GM23338 (cell line): ENCODE data around the gene BBOF1. TPM values are rescaled to one million over a fixed set of nuclear protein-coding genes. Genes with fewer than 3 reads are reported as not detected.

Experiments used
- ATAC-seq: fragments of 200-7000 bp; cut with Tn5 transposase; 3 replicates; pipeline ENCODE4 v1.9.1; 2020
- DNase-seq: peaks from one replicate; pipeline ENCODE4 v3.0.0-alpha.2; 2015; ENCODE audit warnings: low spot score
- H2AFZ ChIP-seq: fragments of 200-600 bp; sonication (generic); 2 replicates; pipeline ENCODE4 v1.8.0; 2016; ENCODE audit warnings: antibody characterized with exemption, mild to moderate bottlenecking, moderate library complexity
- H3F3A ChIP-seq: fragments of 200-600 bp; sonication (generic); replicated peaks from 2 replicates; pipeline ENCODE4 v1.8.0; 2017; ENCODE audit warnings: antibody characterized with exemption, mixed run types, low read depth
- H3K27ac ChIP-seq: fragments of 200-600 bp; sonication (generic); 2 replicates; pipeline ENCODE4 v1.6.1; 2016; ENCODE audit warnings: low read depth
- H3K27me3 ChIP-seq: fragments of 200-600 bp; sonication (generic); 2 replicates; pipeline ENCODE4 v1.8.0; 2016; ENCODE audit warnings: mild to moderate bottlenecking, mixed run types, moderate library complexity; ENCODE audit not compliant: insufficient read depth
- H3K36me3 ChIP-seq: fragments of 200-600 bp; sonication (generic); 2 replicates; pipeline ENCODE4 v1.8.0; 2016; ENCODE audit warnings: mild to moderate bottlenecking; ENCODE audit not compliant: insufficient read depth
- H3K4me1 ChIP-seq: fragments of 200-600 bp; sonication (generic); 2 replicates; pipeline ENCODE4 v1.8.0; 2016; ENCODE audit warnings: mild to moderate bottlenecking, moderate library complexity; ENCODE audit not compliant: insufficient read depth
- H3K4me2 ChIP-seq: fragments of 200-600 bp; sonication (generic); 2 replicates; pipeline ENCODE4 v1.7.1; 2017; ENCODE audit warnings: mixed run types
- H3K4me3 ChIP-seq: fragments of 200-600 bp; sonication (generic); 2 replicates; pipeline ENCODE4 v1.6.1; 2016; ENCODE audit warnings: mixed run types
- H3K79me2 ChIP-seq: fragments of 200-600 bp; sonication (generic); replicated peaks from 2 replicates; pipeline ENCODE4 v1.8.0; 2017; ENCODE audit warnings: mild to moderate bottlenecking; ENCODE audit not compliant: insufficient read depth
- H3K9me2 ChIP-seq: fragments of 200-600 bp; sonication (generic); 2 replicates; pipeline ENCODE4 v1.8.0; 2017; ENCODE audit not compliant: insufficient read depth
- H4K20me1 ChIP-seq: fragments of 200-600 bp; sonication (generic); replicated peaks from 2 replicates; pipeline ENCODE4 v1.8.0; 2017; ENCODE audit warnings: mild to moderate bottlenecking; ENCODE audit not compliant: insufficient read depth
- H3K27ac Mint-ChIP-seq: 2 replicates; pipeline ENCODE4 v1.8.0; 2020; ENCODE audit warnings: inconsistent platforms, mild to moderate bottlenecking, moderate library complexity, mixed read lengths
- H3K27me3 Mint-ChIP-seq: 3 replicates; pipeline ENCODE4 v1.8.0; 2022; ENCODE audit warnings: low read depth, mild to moderate bottlenecking, moderate library complexity, mixed read lengths, inconsistent platforms; ENCODE audit not compliant: insufficient read depth, poor library complexity
- H3K36me3 Mint-ChIP-seq: 3 replicates; pipeline ENCODE4 v1.8.0; 2021; ENCODE audit warnings: low read depth, mild to moderate bottlenecking, inconsistent platforms, moderate library complexity, mixed read lengths
- H3K4me1 Mint-ChIP-seq: 3 replicates; pipeline ENCODE4 v1.8.0; 2020; ENCODE audit warnings: mild to moderate bottlenecking, inconsistent platforms, mixed read lengths
- H3K4me3 Mint-ChIP-seq: 3 replicates; pipeline ENCODE4 v1.8.0; 2021; ENCODE audit warnings: moderate library complexity, mild to moderate bottlenecking, inconsistent platforms, mixed read lengths
- H3K9me3 Mint-ChIP-seq: 3 replicates; pipeline ENCODE4 v1.8.0; 2020; ENCODE audit warnings: moderate library complexity, mild to moderate bottlenecking, inconsistent platforms, mixed read lengths
- CREB1 ChIP-seq: fragments of 250-450 bp; sonication (Bioruptor Pico); IDR thresholded peaks from 2 replicates; pipeline ENCODE4 v1.5.0; 2020; ENCODE audit warnings: low read depth, mild to moderate bottlenecking, moderate library complexity
- EZH2 ChIP-seq: fragments of 200-600 bp; sonication (generic); IDR thresholded peaks from one replicate; pipeline ENCODE4 v1.8.0; 2017; ENCODE audit warnings: antibody characterized with exemption, mild to moderate bottlenecking, low read depth; ENCODE audit not compliant: unreplicated experiment
- EZH2phosphoT487 ChIP-seq: fragments of 200-600 bp; sonication (generic); IDR thresholded peaks from one replicate; pipeline ENCODE4 v1.8.1; 2018; ENCODE audit warnings: antibody characterized with exemption; ENCODE audit not compliant: unreplicated experiment
- JUNB ChIP-seq: IDR thresholded peaks from one replicate; pipeline ENCODE4 v1.6.1; 2016; ENCODE audit warnings: antibody characterized with exemption; ENCODE audit not compliant: unreplicated experiment
- NANOG ChIP-seq: IDR thresholded peaks from 2 replicates; pipeline ENCODE4 v1.6.1; 2016; ENCODE audit warnings: antibody characterized with exemption, borderline replicate concordance
- POLR2AphosphoS5 ChIP-seq: IDR thresholded peaks from 2 replicates; pipeline ENCODE4 v1.6.1; 2016; ENCODE audit warnings: antibody characterized with exemption, low read depth
- STAT1 ChIP-seq: IDR thresholded peaks from one replicate; pipeline ENCODE4 v1.6.1; 2016; ENCODE audit warnings: antibody characterized with exemption; ENCODE audit not compliant: unreplicated experiment
- ZNF114 ChIP-seq: fragments of 250-450 bp; sonication (Bioruptor Pico); IDR thresholded peaks from 2 replicates; pipeline ENCODE4 v1.5.0; 2020; ENCODE audit warnings: mild to moderate bottlenecking, moderate library complexity
- ZNF331 ChIP-seq: fragments of 250-450 bp; sonication (Bioruptor Pico); IDR thresholded peaks from 2 replicates; pipeline ENCODE4 v1.5.0; 2020; ENCODE audit warnings: low read depth, mild to moderate bottlenecking, moderate library complexity
- polyA plus RNA-seq: library from polyadenylated mRNA; unstranded; fragments of >200 nt; fragmentation: Nextera tagmentation; extraction: Ambion mirVana; gene quantifications from 2 replicates; pipeline ENCODE4 v1.2.1, GENCODE V29; 2016
- total RNA-seq: library from RNA; depleted of rRNA; stranded (reverse); fragments of >200 nt; shearing (Covaris generic); gene quantifications from 2 replicates; pipeline ENCODE4 v1.2.3, GENCODE V29; 2014
- TF ChIP-seq, protein P1 (sequence below), 2 experiments: fragments of 200-600 bp in 1 of 2; sonication (generic) in 1 of 2; conservative IDR thresholded peaks; 2 replicates each; pipeline versions ENCODE4 v1.5.1 to v1.6.1; 2016 to 2017; ENCODE audit warnings: antibody characterized with exemption in 2 of 2, low read depth in 2 of 2, mild to moderate bottlenecking in 2 of 2, moderate library complexity in 1 of 2
- TF ChIP-seq, protein P2 (sequence below): fragments of 250-450 bp; sonication (Bioruptor Pico); IDR thresholded peaks from 2 replicates; pipeline ENCODE4 v1.5.0; 2020; ENCODE audit warnings: mild to moderate bottlenecking, moderate library complexity
- TF ChIP-seq, protein P3 (sequence below): IDR thresholded peaks from one replicate; pipeline ENCODE4 v1.6.1; 2018; ENCODE audit warnings: antibody characterized with exemption; ENCODE audit not compliant: unreplicated experiment
- TF ChIP-seq, protein P4 (sequence below): IDR thresholded peaks from 2 replicates; pipeline ENCODE4 v1.6.1; 2016; ENCODE audit warnings: antibody characterized with exemption

Gene BBOF1
- total and polyA plus RNA-seq, 2 experiments from 2014 or later: 0.24 to 0.53 TPM

DNA sequence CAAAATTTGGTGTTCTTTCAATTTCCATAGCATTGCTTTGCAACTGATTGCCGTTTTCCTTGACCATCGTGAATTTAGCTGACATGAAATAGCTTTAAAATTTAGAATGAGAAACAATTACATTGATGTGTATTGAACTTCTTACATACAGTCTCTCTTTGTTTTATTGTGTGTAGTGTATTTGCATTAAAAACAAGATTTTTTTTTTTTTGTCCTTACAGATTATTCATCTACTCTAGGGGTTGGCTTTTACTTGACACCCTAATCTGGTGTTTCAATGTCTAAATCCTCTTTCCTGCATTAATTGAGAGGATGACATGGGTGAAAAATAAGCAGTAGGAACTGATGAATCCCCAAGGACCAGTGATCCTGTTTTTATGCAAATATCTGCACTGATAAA is 86.2 kb downstream of the BBOF1 start:
- Histone ChIP-seq H4K20me1 (no peaks in the 10 kb centered on the region), H3K36me3 (0 out of 2 replicates have a peak, but pooled peaks cover 4% of the 10 kb centered on the region), H3K79me2 (0 out of 2 replicates have a peak, but pooled peaks cover 3% of the 10 kb centered on the region), H3F3A (no peaks in the 10 kb centered on the region), H3K9me2 (no peaks in the 10 kb centered on the region), H3K4me2 (no peak overlapping the region), H3K27me3 (no peaks in the 10 kb centered on the region), H3K4me3 (no peak overlapping the region), H3K27ac (no peak overlapping the region), H3K4me1 (peaks cover 12% of the 10 kb centered on the region), H2AFZ (no peak overlapping the region)
- TF ChIP-seq EZH2phosphoT487: no peak
- TF ChIP-seq, protein P1, sequence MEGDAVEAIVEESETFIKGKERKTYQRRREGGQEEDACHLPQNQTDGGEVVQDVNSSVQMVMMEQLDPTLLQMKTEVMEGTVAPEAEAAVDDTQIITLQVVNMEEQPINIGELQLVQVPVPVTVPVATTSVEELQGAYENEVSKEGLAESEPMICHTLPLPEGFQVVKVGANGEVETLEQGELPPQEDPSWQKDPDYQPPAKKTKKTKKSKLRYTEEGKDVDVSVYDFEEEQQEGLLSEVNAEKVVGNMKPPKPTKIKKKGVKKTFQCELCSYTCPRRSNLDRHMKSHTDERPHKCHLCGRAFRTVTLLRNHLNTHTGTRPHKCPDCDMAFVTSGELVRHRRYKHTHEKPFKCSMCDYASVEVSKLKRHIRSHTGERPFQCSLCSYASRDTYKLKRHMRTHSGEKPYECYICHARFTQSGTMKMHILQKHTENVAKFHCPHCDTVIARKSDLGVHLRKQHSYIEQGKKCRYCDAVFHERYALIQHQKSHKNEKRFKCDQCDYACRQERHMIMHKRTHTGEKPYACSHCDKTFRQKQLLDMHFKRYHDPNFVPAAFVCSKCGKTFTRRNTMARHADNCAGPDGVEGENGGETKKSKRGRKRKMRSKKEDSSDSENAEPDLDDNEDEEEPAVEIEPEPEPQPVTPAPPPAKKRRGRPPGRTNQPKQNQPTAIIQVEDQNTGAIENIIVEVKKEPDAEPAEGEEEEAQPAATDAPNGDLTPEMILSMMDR (conservative IDR thresholded peaks at IDR 0.05; ENCODE audit: low read depth in 2 of 2): no peak
- TF ChIP-seq CREB1: no peak
- TF ChIP-seq STAT1: no peak
- TF ChIP-seq NANOG: no peak
- TF ChIP-seq, protein P2, sequence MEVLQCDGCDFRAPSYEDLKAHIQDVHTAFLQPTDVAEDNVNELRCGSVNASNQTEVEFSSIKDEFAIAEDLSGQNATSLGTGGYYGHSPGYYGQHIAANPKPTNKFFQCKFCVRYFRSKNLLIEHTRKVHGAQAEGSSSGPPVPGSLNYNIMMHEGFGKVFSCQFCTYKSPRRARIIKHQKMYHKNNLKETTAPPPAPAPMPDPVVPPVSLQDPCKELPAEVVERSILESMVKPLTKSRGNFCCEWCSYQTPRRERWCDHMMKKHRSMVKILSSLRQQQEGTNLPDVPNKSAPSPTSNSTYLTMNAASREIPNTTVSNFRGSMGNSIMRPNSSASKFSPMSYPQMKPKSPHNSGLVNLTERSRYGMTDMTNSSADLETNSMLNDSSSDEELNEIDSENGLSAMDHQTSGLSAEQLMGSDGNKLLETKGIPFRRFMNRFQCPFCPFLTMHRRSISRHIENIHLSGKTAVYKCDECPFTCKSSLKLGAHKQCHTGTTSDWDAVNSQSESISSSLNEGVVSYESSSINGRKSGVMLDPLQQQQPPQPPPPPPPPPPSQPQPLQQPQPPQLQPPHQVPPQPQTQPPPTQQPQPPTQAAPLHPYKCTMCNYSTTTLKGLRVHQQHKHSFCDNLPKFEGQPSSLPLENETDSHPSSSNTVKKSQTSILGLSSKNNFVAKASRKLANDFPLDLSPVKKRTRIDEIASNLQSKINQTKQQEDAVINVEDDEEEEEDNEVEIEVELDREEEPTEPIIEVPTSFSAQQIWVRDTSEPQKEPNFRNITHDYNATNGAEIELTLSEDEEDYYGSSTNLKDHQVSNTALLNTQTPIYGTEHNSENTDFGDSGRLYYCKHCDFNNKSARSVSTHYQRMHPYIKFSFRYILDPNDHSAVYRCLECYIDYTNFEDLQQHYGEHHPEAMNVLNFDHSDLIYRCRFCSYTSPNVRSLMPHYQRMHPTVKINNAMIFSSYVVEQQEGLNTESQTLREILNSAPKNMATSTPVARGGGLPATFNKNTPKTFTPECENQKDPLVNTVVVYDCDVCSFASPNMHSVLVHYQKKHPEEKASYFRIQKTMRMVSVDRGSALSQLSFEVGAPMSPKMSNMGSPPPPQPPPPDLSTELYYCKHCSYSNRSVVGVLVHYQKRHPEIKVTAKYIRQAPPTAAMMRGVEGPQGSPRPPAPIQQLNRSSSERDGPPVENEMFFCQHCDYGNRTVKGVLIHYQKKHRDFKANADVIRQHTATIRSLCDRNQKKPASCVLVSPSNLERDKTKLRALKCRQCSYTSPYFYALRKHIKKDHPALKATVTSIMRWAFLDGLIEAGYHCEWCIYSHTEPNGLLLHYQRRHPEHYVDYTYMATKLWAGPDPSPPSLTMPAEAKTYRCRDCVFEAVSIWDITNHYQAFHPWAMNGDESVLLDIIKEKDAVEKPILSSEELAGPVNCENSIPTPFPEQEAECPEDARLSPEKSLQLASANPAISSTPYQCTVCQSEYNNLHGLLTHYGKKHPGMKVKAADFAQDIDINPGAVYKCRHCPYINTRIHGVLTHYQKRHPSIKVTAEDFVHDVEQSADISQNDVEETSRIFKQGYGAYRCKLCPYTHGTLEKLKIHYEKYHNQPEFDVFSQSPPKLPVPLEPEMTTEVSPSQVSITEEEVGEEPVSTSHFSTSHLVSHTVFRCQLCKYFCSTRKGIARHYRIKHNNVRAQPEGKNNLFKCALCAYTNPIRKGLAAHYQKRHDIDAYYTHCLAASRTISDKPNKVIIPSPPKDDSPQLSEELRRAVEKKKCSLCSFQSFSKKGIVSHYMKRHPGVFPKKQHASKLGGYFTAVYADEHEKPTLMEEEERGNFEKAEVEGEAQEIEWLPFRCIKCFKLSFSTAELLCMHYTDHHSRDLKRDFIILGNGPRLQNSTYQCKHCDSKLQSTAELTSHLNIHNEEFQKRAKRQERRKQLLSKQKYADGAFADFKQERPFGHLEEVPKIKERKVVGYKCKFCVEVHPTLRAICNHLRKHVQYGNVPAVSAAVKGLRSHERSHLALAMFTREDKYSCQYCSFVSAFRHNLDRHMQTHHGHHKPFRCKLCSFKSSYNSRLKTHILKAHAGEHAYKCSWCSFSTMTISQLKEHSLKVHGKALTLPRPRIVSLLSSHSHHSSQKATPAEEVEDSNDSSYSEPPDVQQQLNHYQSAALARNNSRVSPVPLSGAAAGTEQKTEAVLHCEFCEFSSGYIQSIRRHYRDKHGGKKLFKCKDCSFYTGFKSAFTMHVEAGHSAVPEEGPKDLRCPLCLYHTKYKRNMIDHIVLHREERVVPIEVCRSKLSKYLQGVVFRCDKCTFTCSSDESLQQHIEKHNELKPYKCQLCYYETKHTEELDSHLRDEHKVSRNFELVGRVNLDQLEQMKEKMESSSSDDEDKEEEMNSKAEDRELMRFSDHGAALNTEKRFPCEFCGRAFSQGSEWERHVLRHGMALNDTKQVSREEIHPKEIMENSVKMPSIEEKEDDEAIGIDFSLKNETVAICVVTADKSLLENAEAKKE (CRISPR knock-in tag): no peak
- TF ChIP-seq ZNF331: no peak
- TF ChIP-seq POLR2AphosphoS5: no peak
- TF ChIP-seq ZNF114 (CRISPR knock-in tag): no peak
- no peak for TF ChIP-seq EZH2
- no peak for TF ChIP-seq JUNB
- TF ChIP-seq, protein P3, sequence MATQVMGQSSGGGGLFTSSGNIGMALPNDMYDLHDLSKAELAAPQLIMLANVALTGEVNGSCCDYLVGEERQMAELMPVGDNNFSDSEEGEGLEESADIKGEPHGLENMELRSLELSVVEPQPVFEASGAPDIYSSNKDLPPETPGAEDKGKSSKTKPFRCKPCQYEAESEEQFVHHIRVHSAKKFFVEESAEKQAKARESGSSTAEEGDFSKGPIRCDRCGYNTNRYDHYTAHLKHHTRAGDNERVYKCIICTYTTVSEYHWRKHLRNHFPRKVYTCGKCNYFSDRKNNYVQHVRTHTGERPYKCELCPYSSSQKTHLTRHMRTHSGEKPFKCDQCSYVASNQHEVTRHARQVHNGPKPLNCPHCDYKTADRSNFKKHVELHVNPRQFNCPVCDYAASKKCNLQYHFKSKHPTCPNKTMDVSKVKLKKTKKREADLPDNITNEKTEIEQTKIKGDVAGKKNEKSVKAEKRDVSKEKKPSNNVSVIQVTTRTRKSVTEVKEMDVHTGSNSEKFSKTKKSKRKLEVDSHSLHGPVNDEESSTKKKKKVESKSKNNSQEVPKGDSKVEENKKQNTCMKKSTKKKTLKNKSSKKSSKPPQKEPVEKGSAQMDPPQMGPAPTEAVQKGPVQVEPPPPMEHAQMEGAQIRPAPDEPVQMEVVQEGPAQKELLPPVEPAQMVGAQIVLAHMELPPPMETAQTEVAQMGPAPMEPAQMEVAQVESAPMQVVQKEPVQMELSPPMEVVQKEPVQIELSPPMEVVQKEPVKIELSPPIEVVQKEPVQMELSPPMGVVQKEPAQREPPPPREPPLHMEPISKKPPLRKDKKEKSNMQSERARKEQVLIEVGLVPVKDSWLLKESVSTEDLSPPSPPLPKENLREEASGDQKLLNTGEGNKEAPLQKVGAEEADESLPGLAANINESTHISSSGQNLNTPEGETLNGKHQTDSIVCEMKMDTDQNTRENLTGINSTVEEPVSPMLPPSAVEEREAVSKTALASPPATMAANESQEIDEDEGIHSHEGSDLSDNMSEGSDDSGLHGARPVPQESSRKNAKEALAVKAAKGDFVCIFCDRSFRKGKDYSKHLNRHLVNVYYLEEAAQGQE: no peak
- TF ChIP-seq, protein P4, sequence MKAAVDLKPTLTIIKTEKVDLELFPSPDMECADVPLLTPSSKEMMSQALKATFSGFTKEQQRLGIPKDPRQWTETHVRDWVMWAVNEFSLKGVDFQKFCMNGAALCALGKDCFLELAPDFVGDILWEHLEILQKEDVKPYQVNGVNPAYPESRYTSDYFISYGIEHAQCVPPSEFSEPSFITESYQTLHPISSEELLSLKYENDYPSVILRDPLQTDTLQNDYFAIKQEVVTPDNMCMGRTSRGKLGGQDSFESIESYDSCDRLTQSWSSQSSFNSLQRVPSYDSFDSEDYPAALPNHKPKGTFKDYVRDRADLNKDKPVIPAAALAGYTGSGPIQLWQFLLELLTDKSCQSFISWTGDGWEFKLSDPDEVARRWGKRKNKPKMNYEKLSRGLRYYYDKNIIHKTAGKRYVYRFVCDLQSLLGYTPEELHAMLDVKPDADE: no peak
- peaks cover 5% of the 10 kb centered on the region for H3K27me3 Mint-ChIP-seq
- peaks cover 18% of the 10 kb centered on the region for H3K36me3 Mint-ChIP-seq
- H3K4me1 Mint-ChIP-seq: no peaks in the 10 kb centered on the region
- H3K4me3 Mint-ChIP-seq: no peak overlapping the region
- no peak for ATAC-seq
- H3K9me3 Mint-ChIP-seq: no peaks in the 10 kb centered on the region
- DNase-seq: no peak
- no peak overlapping the region for H3K27ac Mint-ChIP-seq
